ENCODE results near the gene ORAI1. TPM values are rescaled to one million over a fixed set of nuclear protein-coding genes. Genes with fewer than 3 reads are reported as not detected.

ORAI1 gene
- polyA plus RNA-seq, 1 of the 3 experiments (the other 2 are of a cell fraction): 16.6 TPM

DNA sequence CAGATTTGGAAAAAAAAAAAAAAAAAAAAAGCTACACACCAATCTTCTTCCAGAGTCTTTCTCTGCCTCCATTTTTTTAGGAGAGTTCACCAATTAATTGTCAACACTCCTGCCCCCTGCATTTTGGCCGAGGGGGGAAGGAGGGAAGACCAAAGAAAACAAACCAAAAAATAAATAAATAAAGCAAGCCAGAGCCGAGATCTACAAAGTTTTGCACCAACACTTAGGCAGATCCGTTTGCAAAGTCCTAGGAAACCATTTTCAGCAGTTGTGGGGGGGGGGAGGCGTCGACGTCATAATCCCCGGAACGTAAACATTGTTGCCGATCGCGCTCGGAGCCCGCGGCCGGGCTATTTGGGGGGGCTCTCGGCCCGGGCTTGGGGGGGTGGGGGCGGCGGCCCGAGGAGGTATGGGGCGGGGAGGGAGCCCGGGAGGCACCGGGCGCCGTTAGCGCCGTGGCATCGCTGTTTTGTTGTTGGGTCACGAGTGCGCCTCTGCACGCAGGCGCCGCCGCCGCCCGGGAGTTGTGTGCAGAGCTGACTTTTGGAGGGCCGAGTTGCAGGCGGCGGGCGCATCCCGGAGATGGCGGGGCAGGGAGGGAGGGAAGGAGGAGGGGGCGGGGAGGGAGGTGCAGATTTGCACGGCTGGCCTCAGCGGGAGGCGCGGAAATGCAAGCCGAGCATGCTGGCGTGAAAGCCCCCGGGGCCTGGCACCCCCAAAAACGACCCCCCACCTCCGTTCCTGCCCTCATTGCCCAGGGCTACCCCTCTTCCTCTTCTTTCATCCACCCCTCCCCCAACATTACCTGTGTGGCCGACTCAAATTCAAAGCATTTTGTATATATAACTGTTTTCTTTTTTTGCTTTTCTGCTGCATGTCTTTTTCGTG, 46.1 kb upstream of the ORAI1 start (continued):
- no peak for TF ChIP-seq RCOR1 (IDR thresholded peaks at IDR 0.05; ENCODE audit: low read length)
- TF ChIP-seq TEAD4 (IDR thresholded peaks at IDR 0.05; ENCODE audit: borderline replicate concordance, insufficient read depth): no peak
- no peak for TF ChIP-seq GATA2 (CRISPR knock-in tag; IDR thresholded peaks at IDR 0.05)
- TF ChIP-seq, protein P1, sequence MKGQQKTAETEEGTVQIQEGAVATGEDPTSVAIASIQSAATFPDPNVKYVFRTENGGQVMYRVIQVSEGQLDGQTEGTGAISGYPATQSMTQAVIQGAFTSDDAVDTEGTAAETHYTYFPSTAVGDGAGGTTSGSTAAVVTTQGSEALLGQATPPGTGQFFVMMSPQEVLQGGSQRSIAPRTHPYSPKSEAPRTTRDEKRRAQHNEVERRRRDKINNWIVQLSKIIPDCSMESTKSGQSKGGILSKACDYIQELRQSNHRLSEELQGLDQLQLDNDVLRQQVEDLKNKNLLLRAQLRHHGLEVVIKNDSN (IDR thresholded peaks at IDR 0.05; ENCODE audit: borderline replicate concordance, low read depth): peak; percentile 62; the same call in 1 of the 2 replicates
- no peak for TF ChIP-seq JUND (IDR thresholded peaks at IDR 0.05)
- 0 out of 2 replicates have a peak, but pooled peaks have one; percentile 25 for TF ChIP-seq SIN3A (IDR thresholded peaks at IDR 0.05; ENCODE audit: borderline replicate concordance, low read depth, low read length)
- peak; percentile 22; the same call in 1 of the 2 replicates for TF ChIP-seq TCF12 (IDR thresholded peaks at IDR 0.05)
- TF ChIP-seq YY1 (IDR thresholded peaks at IDR 0.05; ENCODE audit: low read depth): peak; percentile 79
- no peak for TF ChIP-seq RXRA (IDR thresholded peaks at IDR 0.05; ENCODE audit: borderline replicate concordance, low read depth)
- TF ChIP-seq SMC3 (IDR thresholded peaks at IDR 0.05; ENCODE audit: low read depth, low read length): no peak
- no peak for TF ChIP-seq FOXM1 (IDR thresholded peaks at IDR 0.05; ENCODE audit: low read depth)
- 0 out of 2 replicates have a peak, but pooled peaks have one; percentile 17 for TF ChIP-seq POLR2AphosphoS5 (IDR thresholded peaks at IDR 0.05; ENCODE audit: low read depth, low read length)
- TF ChIP-seq, protein P2, sequence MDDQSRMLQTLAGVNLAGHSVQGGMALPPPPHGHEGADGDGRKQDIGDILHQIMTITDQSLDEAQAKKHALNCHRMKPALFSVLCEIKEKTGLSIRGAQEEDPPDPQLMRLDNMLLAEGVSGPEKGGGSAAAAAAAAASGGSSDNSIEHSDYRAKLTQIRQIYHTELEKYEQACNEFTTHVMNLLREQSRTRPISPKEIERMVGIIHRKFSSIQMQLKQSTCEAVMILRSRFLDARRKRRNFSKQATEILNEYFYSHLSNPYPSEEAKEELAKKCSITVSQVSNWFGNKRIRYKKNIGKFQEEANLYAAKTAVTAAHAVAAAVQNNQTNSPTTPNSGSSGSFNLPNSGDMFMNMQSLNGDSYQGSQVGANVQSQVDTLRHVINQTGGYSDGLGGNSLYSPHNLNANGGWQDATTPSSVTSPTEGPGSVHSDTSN (IDR thresholded peaks at IDR 0.05): no peak
- no peak; the same call in 1 of the 2 replicates for TF ChIP-seq MXI1 (IDR thresholded peaks at IDR 0.05; ENCODE audit: low read depth, low read length)
- TF ChIP-seq TAF1 (IDR thresholded peaks at IDR 0.05; ENCODE audit: borderline replicate concordance, low read depth, low read length): no peak
- no peak for TF ChIP-seq FOSL2 (IDR thresholded peaks at IDR 0.05; ENCODE audit: borderline replicate concordance, low read depth)
- TF ChIP-seq GABPA (IDR thresholded peaks at IDR 0.05; ENCODE audit: low read depth): peak; percentile 46; the same call in 1 of the 2 replicates
- TF ChIP-seq, protein P3, sequence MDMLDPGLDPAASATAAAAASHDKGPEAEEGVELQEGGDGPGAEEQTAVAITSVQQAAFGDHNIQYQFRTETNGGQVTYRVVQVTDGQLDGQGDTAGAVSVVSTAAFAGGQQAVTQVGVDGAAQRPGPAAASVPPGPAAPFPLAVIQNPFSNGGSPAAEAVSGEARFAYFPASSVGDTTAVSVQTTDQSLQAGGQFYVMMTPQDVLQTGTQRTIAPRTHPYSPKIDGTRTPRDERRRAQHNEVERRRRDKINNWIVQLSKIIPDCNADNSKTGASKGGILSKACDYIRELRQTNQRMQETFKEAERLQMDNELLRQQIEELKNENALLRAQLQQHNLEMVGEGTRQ (IDR thresholded peaks at IDR 0.05; ENCODE audit: borderline replicate concordance, low read depth, low read length): no peak
- TF ChIP-seq, protein P4, sequence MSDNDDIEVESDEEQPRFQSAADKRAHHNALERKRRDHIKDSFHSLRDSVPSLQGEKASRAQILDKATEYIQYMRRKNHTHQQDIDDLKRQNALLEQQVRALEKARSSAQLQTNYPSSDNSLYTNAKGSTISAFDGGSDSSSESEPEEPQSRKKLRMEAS (IDR thresholded peaks at IDR 0.05; ENCODE audit: low read depth): no peak
- no peak for TF ChIP-seq EZH2phosphoT487 (IDR thresholded peaks at IDR 0.05; ENCODE audit: borderline replicate concordance, low read depth)
